ENCODE results near the gene AKR1B15.
A peak's percentile ranks its signal among the peaks of the same experiment; 100 is the strongest.
"Not testable (repeated sequence)": the region's sequence is repeated elsewhere in the genome, so short reads cannot be mapped to it uniquely, and the experiment has no call there.

The AKR1B15 gene

GRCh38 chr7:134567368-134567767 is 18.5 kb downstream of the AKR1B15 start:
- DNase-seq = no peak

GRCh38 chr7:134569962-134570361 is 21.1 kb downstream of the AKR1B15 start:
- not testable (repeated sequence) for DNase-seq

- DNase-seq = no peak
Observed at GRCh38 chr7:134571101-134571500, 22.2 kb downstream of the AKR1B15 start.

GRCh38 chr7:134571746-134572461 is 23.0 kb downstream of the AKR1B15 start:
- no peak for DNase-seq

GRCh38 chr7:134574322-134574721 is 25.4 kb downstream of the AKR1B15 start:
- no peak for DNase-seq

GRCh38 chr7:134584290-134584689 is 35.4 kb downstream of the AKR1B15 start:
- DNase-seq = no peak

GRCh38 chr7:134585897-134586296 is 37.0 kb downstream of the AKR1B15 start:
- DNase-seq = no peak

GRCh38 chr7:134587750-134588149 is 38.8 kb downstream of the AKR1B15 start:
- DNase-seq = no peak

GRCh38 chr7:134589491-134589941 is 40.6 kb downstream of the AKR1B15 start:
- no peak for DNase-seq

GRCh38 chr7:134593530-134594392 is 44.9 kb downstream of the AKR1B15 start:
- peak in 1 of 2 experiments; percentile 13 for DNase-seq

- no peak for DNase-seq
Observed at GRCh38 chr7:134594877-134595276, 46.0 kb downstream of the AKR1B15 start.

- no peak for DNase-seq
Observed at GRCh38 chr7:134599371-134599770, 50.5 kb downstream of the AKR1B15 start.

- no peak for DNase-seq
Observed at GRCh38 chr7:134601459-134601858, 52.5 kb downstream of the AKR1B15 start.

- DNase-seq = no peak
Observed at GRCh38 chr7:134602881-134603451, 54.1 kb downstream of the AKR1B15 start.

- DNase-seq = peak in 1 of 2 experiments; percentile 45
Observed at GRCh38 chr7:134605978-134606923, 57.3 kb downstream of the AKR1B15 start.

- DNase-seq = no peak
Observed at GRCh38 chr7:134611611-134612151, 62.8 kb downstream of the AKR1B15 start.

GRCh38 chr7:134612197-134612596 is 63.3 kb downstream of the AKR1B15 start:
- no peak for DNase-seq

GRCh38 chr7:134613623-134614347 is 64.9 kb downstream of the AKR1B15 start:
- DNase-seq = no peak

GRCh38 chr7:134616611-134617010 is 67.7 kb downstream of the AKR1B15 start:
- no peak for DNase-seq

GRCh38 chr7:134618756-134619530 is 70.0 kb downstream of the AKR1B15 start:
- no peak for DNase-seq
